KOPT-K1 (cell line): ENCODE measurements around the gene NHS.
"Not testable (repeated sequence)": the region's sequence is repeated elsewhere in the genome, so short reads cannot be mapped to it uniquely, and the experiment has no call there.

Source experiments
- H3K27ac ChIP-seq: fragments of 200-600 bp; sonication (generic); 2 replicates; pipeline ENCODE4 v1.5.1; 2016; ENCODE audit warnings: antibody characterized with exemption, mild to moderate bottlenecking, low read depth, low read length; ENCODE audit not compliant: poor library complexity, severe bottlenecking
- H3K36me3 ChIP-seq: fragments of 200-600 bp; sonication (generic); 2 replicates; pipeline ENCODE4 v1.5.1; 2017; ENCODE audit warnings: antibody characterized with exemption, mild to moderate bottlenecking, low read length, moderate library complexity; ENCODE audit not compliant: insufficient read depth
- H3K9me3 ChIP-seq: fragments of 200-600 bp; sonication (generic); 2 replicates; pipeline ENCODE4 v1.5.1; 2017; ENCODE audit warnings: antibody characterized with exemption, low read length, mild to moderate bottlenecking; ENCODE audit not compliant: insufficient read depth, poor library complexity, severe bottlenecking

The NHS gene

GRCh38 chrX:17415242-17415810 is 40.3 kb downstream of the NHS start:
- Histone ChIP-seq H3K9me3 (no peaks in the 10 kb centered on the region), H3K27ac (no peak overlapping the region), H3K36me3 (no peaks in the 10 kb centered on the region)

- H3K36me3 ChIP-seq: no peaks in the 10 kb centered on the region
Observed at GRCh38 chrX:17417372-17417771, 42.4 kb downstream of the NHS start.

DNA sequence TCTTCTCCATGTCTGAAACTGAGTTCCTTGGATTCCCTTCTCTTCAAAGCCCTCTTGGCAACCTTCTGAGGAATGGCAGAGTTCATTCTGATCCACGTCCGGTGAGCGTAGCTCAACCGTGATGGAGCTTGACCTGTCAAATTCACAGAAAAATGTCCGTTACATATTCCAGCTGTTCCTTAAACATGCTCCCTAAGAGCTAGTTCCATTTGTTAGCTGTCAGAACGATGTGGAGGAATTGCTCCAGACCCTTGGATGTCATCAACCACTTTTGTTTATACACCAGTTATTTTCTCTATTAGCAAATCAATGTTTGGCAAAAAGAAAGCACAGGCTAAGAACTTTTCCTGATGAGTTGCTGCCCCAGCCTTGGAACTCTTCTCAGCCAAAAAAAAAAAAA is 50.1 kb downstream of the NHS start:
- no peaks in the 10 kb centered on the region for H3K9me3 ChIP-seq
- no peaks in the 10 kb centered on the region for H3K36me3 ChIP-seq
- no peak overlapping the region for H3K27ac ChIP-seq

More at GRCh38 chrX:17417372-17417771, 42.4 kb downstream of the NHS start:
- H3K27ac ChIP-seq: no peak overlapping the region
- no peaks in the 10 kb centered on the region for H3K9me3 ChIP-seq

GRCh38 chrX:17425551-17425950 is 50.6 kb downstream of the NHS start:
- no peak overlapping the region for H3K27ac ChIP-seq
- H3K36me3 ChIP-seq: no peaks in the 10 kb centered on the region
- H3K9me3 ChIP-seq: no peaks in the 10 kb centered on the region

DNA sequence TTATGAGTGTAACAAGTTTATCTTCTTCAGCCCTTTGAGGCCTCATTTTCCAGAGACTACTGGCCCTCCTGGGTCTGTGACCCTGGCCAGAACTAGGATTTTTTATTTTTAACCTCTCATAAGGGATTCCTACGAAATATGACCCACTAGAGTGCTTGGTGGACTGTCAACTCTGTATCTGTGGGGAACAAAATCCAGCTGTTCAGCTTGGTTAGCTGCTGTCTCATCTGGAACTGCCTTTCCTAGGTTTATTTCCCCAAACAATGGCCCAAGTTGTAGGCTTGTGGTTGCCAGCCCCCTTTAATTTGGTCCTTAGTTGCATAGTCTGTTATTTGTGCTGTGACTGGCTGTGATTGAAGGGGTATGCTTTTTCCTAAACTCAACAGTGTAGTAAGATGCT is 56.2 kb downstream of the NHS start:
- Histone ChIP-seq H3K36me3 (no peaks in the 10 kb centered on the region), H3K9me3 (no peaks in the 10 kb centered on the region)

GRCh38 chrX:17432158-17432557 is 57.2 kb downstream of the NHS start:
- Histone ChIP-seq H3K27ac (no peak overlapping the region), H3K9me3 (no peaks in the 10 kb centered on the region), H3K36me3 (no peaks in the 10 kb centered on the region)

More for the DNA sequence above, 56.2 kb downstream of the NHS start:
- H3K27ac ChIP-seq: no peak overlapping the region

- H3K9me3 ChIP-seq: no peaks in the 10 kb centered on the region
- no peak overlapping the region for H3K27ac ChIP-seq
- H3K36me3 ChIP-seq: no peaks in the 10 kb centered on the region
Observed at GRCh38 chrX:17433965-17434364, 59.0 kb downstream of the NHS start.

- Histone ChIP-seq H3K27ac (no peak overlapping the region), H3K36me3 (no peaks in the 10 kb centered on the region), H3K9me3 (no peaks in the 10 kb centered on the region)
Observed at GRCh38 chrX:17435476-17435875, 60.5 kb downstream of the NHS start.

DNA sequence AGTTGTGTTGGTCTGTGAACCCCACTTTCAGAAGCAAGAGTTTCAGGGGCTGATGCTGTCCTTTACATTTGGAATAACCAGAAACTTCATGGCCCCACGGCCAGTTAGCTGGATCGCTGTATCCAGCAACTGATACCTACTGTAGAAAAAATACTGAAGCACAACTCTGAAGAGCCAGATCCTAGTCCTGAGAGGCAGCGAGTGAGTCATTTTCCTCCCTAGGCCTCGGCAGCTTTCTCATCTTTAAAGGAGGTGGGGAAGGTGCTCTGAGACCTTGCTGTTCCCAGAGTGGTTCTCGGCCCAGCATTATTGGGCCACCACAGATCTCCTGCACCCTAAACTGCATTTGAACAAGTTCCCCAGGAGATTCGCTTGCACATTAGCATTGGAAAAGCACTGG is 63.2 kb downstream of the NHS start:
- no peaks in the 10 kb centered on the region for H3K36me3 ChIP-seq
- no peaks in the 10 kb centered on the region for H3K9me3 ChIP-seq
- H3K27ac ChIP-seq: no peak overlapping the region

- H3K27ac ChIP-seq: no peak overlapping the region
- H3K36me3 ChIP-seq: no peaks in the 10 kb centered on the region
- no peaks in the 10 kb centered on the region for H3K9me3 ChIP-seq
Observed at GRCh38 chrX:17440258-17440657, 65.3 kb downstream of the NHS start.

- H3K27ac ChIP-seq: no peak overlapping the region
- no peaks in the 10 kb centered on the region for H3K36me3 ChIP-seq
- H3K9me3 ChIP-seq: no peaks in the 10 kb centered on the region
Observed at GRCh38 chrX:17440836-17441235, 65.8 kb downstream of the NHS start.

- Histone ChIP-seq H3K9me3 (no peaks in the 10 kb centered on the region), H3K27ac (no peak overlapping the region), H3K36me3 (no peaks in the 10 kb centered on the region)
Observed at GRCh38 chrX:17441965-17442364, 67.0 kb downstream of the NHS start.

DNA sequence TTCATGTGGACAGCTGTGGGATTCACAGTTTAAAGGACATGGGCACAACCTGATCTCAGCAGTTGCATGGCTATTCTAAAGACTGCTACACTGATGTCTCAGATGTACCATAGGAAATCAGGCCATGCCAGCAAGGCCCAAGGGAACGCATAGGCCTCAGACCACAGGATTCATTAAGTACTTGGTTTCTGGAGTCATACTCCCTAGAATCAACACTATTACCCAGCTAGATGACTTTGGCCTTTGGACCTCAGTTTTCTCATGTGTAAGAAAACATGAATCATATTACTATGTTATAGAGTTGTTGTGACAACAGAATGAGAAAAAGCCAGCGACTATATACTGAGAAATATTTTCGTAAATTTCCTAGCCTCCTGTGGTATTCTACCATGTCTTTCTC is 67.9 kb downstream of the NHS start:
- Histone ChIP-seq H3K9me3 (no peaks in the 10 kb centered on the region), H3K27ac (no peak overlapping the region), H3K36me3 (no peaks in the 10 kb centered on the region)

DNA sequence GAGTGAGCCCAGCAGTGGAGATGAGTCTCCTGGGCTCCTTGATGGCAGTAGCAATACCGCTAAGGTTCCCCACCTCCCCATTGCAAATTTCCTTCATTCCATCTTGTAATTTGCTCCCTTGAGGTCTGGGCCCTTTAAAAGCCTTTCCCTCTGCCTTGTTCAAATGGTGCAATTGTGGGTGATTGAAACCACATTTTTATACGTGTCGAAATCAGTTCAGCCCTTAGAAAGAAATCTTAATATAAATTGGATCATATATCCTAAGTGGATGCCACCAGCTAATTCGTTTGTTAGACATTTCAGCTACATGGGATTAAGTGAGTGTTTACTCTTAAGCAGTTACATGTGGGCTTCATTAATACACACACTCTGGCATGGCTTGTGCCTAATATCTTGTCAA is 68.6 kb downstream of the NHS start:
- no peaks in the 10 kb centered on the region for H3K9me3 ChIP-seq
- H3K27ac ChIP-seq: no peak overlapping the region
- H3K36me3 ChIP-seq: no peaks in the 10 kb centered on the region

- H3K36me3 ChIP-seq, H3K27ac ChIP-seq, H3K9me3 ChIP-seq: not testable (repeated sequence)
Observed at GRCh38 chrX:17446269-17446668, 71.3 kb downstream of the NHS start.

DNA sequence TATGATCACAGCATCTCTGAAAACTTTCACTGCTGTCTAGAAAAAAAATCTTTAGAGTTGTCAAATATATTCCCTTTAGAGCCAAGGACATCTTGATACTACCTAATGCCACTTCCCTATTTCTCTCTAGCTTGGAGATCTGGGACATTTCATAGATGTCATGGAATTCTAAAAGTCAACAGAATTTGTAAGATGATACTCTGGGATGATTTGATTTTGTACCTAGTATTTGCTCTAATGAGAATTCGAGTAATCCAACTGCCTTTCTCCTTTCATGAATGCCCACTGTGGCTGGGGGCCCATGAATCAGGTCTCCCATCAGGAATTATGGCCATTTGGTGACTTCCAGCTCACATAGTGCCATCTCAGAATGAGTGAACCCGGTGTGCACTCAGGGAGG is 73.2 kb downstream of the NHS start:
- H3K9me3 ChIP-seq: no peaks in the 10 kb centered on the region
- H3K36me3 ChIP-seq: no peaks in the 10 kb centered on the region
- no peak overlapping the region for H3K27ac ChIP-seq
